SKM-1 (cell line): ENCODE results near the gene SSBP3.
A peak's percentile ranks its signal among the peaks of the same experiment; 100 is the strongest.
"Not testable (repeated sequence)": the region's sequence is repeated elsewhere in the genome, so short reads cannot be mapped to it uniquely, and the experiment has no call there.

Source experiments
- DNase-seq: peaks from one replicate; lab custom pipeline; 2025; ENCODE audit not compliant: unreplicated experiment; lab: John Stamatoyannopoulos, UW

Gene SSBP3

DNA sequence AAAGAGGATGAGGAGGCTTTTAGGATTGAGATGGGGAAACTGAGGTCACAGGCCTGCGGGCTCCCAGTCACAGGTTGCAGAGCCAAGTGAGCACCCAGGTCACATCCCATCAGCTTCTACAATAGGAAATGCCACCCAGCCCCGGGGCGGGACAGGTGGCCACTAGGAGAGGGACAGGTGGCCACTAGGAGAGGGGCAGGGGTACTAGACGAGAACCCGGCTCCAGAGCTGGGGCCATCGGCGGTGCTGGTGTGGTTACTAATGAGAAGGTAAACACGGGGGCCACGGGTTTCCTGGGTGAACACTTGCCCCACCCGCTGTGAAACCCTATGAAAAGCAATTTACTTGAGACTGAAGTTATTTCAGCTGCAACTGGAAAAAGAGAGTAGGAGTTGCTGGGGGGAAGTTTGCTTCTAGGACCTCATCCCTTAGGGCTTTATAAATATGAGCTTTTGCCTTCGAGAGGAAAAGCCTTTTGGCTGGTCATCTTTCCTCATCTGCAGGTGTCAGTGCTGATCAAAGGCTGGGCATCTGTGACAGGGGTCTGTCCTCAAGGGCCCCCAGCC is 153.7 kb downstream of the SSBP3 start:
- DNase-seq, result no peak

DNA sequence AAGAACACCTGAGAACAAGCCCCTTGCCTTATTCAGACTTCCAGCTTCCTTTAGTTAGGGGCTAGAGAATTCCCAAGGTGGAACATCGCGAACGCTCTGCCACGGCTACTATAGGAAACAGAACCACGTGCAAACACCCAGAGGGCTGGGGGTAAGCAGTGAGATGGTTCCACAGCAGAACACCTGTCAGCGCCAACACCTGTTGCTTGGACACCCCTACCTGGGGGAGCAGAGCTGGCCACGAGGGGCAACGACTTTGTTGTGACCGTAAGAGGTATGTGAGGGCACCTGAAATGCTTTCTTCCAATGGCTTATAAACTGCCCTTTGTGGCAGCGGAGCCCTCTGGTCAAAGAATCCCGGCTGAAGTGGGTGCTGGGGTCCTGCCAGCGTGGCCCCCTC is 155.5 kb downstream of the SSBP3 start:
- no peak for DNase-seq

DNA sequence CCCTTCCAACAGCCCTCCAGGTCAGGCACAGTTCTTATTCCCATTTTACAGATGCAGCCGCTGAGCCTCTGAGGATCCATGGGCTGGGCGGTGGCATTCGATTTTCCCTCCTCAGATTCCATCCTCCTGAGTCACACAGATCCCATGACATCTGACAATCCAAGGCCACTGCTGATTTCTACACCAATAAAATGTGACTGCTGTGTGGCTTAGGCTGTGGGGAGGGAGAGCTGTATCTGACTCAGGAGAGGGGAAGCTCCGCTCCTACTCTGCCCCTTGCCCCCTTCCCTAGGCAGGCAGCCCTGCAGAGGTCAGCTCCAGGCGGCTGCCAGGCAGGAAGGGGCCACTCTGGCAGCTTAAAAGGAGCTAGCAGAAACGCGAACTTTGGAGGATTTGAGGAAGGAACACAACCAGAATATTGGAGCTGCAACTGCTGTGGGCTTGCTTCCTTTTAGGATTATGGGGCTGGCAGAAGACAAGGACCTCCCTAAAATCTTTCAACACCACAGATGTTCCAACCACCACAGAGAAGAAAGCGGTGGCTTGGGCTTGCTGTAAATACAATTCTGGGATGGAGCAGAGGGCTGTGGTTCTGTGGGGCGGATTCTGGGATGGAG is 156.3 kb downstream of the SSBP3 start:
- DNase-seq, result no peak

DNA sequence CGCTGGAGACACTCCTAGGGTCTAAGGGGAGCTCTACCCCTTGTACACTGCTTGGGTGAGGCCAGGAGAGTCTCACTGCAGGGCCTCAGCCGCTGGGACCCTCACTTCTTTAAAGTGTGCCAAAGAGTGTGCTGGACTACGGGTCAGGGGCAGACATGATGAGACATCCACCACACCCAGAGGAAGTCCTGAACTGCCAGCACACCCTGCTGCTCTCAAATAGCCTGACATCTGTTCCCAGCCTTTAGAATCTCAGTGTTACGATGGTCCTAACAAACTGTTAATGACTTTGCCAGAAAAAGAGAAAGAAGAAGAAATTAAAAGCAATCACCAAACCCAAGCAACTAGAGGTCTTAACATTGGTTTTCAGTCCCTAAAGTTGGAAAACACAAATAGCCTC is 157.2 kb downstream of the SSBP3 start:
- no peak for DNase-seq

- DNase-seq, result no peak
Observed at GRCh38 chr1:54247863-54248515, 158.2 kb downstream of the SSBP3 start.

DNA sequence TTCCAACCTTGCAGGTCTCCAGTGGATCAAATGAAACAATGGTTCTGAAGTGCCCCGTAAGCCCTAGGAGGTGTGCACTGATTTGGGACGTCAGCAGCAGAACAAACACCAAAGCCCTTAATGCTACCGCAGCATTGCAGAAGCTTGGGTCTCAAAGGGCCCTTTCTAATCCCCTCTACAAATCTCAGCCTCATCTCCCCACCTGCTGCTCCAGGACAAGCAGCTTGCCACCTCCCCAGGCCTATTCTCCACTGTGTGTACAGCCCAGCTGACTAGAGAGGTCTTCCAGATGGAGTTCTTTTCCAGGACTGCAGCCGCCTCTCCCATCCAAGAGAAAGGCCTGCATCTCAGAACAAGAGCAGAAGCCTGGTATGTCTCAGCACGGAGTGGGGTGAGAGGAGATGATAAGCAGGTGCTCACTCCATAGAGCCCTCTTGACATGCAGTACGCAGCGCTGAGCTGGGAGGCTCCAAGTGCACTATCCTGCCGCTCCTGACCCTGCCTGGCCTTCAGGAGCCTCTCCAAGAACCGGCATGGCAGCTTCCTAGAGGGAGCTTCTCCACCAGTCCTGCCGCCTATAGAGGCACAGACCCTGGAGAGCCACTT is 160.0 kb downstream of the SSBP3 start:
- DNase-seq, result no peak

- DNase-seq, result no peak
Observed at GRCh38 chr1:54245501-54245900, 160.7 kb downstream of the SSBP3 start.

- no peak for DNase-seq
Observed at GRCh38 chr1:54244655-54245054, 161.5 kb downstream of the SSBP3 start.

DNA sequence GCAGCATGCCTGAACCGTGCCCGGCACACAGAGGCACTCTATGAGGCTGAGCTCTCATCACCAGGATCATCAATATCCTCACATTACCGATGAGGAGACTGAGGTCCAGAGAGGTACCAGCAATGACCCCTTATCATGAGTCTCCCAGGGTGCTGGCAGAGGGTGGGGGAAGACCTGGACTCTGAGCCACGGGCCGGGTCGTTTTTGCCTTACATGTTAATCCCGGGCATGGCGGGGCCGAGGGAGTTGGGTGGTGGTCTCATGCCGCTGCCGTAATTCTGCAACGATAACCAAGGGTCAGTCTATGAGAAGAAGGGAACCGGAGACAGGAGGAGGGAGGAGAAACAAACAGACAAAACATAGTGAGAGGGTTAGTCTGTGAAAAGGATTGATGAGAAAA is 163.2 kb downstream of the SSBP3 start:
- DNase-seq, result no peak

DNA sequence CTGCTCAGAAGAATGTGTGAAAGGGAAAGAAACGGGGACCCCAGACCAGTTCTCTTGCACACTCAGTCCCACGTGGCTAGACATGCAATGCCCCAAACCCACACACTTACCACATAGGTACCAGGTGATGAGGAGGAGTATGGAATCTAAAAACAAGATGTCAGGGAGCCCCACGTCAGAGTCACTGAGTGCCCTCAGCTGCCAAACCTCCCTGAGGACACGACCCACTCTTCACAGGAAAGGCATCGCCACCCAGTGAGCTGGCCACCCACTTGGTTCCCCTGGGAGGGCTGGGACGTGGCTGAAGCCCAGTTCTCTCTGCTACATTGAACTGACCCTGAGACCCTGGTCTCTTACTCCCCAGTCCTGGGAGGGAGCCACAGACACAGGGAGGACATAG is 164.8 kb downstream of the SSBP3 start:
- DNase-seq, result no peak

GRCh38 chr1:54240741-54241335 is 165.4 kb downstream of the SSBP3 start:
- no peak for DNase-seq

- DNase-seq, result no peak
Observed at GRCh38 chr1:54239631-54240031, 166.6 kb downstream of the SSBP3 start.

- DNase-seq, result no peak
Observed at GRCh38 chr1:54239035-54239383, 167.2 kb downstream of the SSBP3 start.

GRCh38 chr1:54238353-54239034 is 167.7 kb downstream of the SSBP3 start:
- DNase-seq, result peak; percentile 74

DNA sequence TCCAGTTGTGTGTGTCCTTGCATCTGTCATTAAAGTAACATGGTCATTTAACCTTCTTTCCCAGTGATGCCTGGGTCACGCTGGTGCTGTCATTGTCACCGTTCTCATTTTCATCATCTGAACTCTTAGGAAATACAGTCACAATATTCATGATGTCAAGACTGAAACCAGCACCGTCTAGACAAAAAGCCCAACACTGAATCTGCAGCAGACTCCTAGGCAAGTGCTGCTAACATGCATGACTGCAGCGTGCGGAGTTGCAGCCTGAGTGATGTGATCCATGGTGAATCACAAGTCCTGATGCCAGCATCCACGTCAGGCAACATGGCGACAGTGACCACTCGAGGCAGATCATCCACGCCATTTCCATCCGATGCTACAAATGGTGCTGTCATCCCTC is 168.6 kb downstream of the SSBP3 start:
- no peak for DNase-seq

DNA sequence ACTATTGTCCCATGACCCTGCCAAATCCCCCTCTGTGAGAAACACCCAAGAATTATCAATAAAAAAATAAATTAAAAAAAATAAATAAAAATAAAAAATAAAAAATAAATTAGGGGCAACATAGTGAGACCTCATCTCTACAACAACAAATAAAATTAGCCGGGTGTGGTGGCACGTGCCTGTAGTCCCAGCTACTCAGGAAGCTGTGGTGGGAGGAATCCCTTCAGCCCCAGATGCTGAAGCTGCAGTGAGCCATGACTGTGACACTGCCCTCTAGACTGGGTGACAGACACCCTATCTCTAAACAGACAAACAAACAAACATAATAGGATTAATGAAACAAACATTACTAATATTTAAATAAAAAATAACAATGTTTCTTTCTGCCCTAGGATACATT is 171.9 kb downstream of the SSBP3 start:
- DNase-seq, result no peak

GRCh38 chr1:54233196-54233595 is 173.0 kb downstream of the SSBP3 start:
- not testable (repeated sequence) for DNase-seq

DNA sequence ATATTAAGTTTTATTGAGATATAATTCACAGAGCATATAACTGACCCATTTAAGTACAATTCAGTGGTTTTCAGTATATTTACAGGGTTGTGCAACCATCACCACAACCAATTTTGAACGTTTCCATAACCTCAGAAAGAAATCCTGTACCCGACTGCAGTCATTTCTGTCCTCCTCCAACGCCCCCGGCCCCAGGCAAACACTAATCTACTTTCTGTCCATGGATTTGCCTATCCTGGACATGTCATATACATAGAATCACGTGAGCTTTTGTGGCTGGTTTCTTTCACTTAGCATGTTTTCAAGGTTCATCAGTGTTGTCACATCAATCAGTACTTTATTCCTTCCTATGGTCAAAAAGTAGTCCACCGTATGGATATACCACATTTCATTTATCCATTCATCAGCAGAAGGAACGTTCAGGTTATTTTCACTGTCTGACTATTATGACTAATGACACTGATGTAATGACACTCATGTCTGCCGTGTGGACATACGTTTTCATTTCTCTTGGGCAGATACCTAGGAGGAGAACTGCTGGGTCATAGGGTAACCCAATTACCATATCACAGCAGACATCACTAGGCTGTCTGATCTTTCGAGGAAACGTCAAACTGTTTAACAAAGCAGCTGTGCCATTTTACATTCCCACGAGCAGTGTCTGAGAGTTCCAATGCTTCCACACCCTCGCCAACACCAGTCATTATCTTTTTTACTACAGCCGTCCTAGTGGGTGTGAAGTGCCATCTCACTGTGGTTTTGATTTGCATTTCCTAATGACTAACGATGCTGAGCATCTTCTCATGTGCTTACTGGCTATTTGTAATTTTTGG is 175.5 kb downstream of the SSBP3 start:
- no peak for DNase-seq

DNA sequence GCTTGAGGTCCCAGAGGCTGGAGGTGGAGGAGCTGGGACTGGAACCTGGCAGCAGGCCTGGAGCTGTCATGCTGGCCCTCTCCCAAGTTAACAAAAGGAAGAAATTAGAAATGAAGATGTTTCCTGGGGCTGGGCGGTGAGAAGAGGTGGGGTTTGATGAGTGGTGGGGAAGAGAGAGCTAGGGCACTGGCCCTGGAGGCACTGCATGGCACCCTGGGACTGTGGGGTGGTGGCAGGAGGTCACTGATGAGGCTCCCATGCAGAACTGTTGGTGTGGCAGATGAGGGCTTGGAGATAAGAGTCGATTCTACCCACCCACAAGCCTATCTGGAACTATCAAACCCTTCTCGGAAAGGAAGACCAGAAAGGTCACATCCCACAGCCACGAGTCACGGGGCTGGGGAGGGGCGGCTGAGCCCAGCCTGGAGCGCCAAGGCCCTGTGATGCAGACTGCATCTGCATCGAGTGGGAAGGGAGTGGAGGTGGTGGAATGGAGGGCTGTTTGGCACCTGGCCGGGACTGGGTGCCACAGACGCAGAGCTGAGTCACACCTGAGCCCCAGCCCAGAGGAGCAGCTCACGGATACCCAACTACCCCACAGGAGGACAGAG is 176.8 kb downstream of the SSBP3 start:
- no peak for DNase-seq

GRCh38 chr1:54228638-54229079 is 177.5 kb downstream of the SSBP3 start:
- no peak for DNase-seq
